K562 (cell line): ENCODE measurements around the gene CLEC1A.

Experiments used
- BHLHE40 ChIP-seq: IDR thresholded peaks from 2 replicates; pipeline ENCODE4 v1.6.1; 2011; ENCODE audit warnings: low read length, improper control_type of control experiment
- CTCF ChIP-seq, 3 experiments: IDR thresholded peaks in 2 of 3; conservative IDR thresholded peaks in 1 of 3; 2 replicates each; pipeline ENCODE4 v1.5.1; 2011 to 2012; ENCODE audit warnings: low read length in 3 of 3, mild to moderate bottlenecking in 3 of 3, control low read depth in 2 of 3, improper control_type of control experiment in 1 of 3, inconsistent platforms in 1 of 3, low read depth in 1 of 3, mixed read lengths in 1 of 3, moderate library complexity in 1 of 3; ENCODE audit not compliant: insufficient read depth in 2 of 3
- NBN ChIP-seq: fragments of 450-650 bp; IDR thresholded peaks from 2 replicates; pipeline ENCODE4 v1.6.1; 2016; ENCODE audit warnings: low read depth, mild to moderate bottlenecking
- POLR2AphosphoS5 ChIP-seq: IDR thresholded peaks from 2 replicates; pipeline ENCODE4 v1.6.1; 2011; ENCODE audit warnings: mild to moderate bottlenecking, low read depth, low read length, moderate library complexity; ENCODE audit not compliant: control insufficient read depth, insufficient read depth
- RAD21 ChIP-seq, 2 experiments: fragments of 250-450 bp in 1 of 2; fragments of 450-650 bp in 1 of 2; sonication (Bioruptor Pico) in 1 of 2; formaldehyde crosslinking in 1 of 2; IDR thresholded peaks in 1 of 2; conservative IDR thresholded peaks in 1 of 2; 2 replicates each; pipeline versions ENCODE4 v1.4.0 to v1.8.0; 2020 to 2022; ENCODE audit warnings: mild to moderate bottlenecking in 2 of 2, moderate library complexity in 1 of 2
- SMARCC2 ChIP-seq: fragments of 450-650 bp; IDR thresholded peaks from 2 replicates; pipeline ENCODE4 v1.6.1; 2017; ENCODE audit warnings: antibody characterized with exemption, moderate library complexity, mild to moderate bottlenecking, low read depth

GRCh38 chr12:10058387-10058786 is 40.4 kb downstream of the CLEC1A start:
- TF ChIP-seq BHLHE40: no peak
- no peak for TF ChIP-seq RAD21 (CRISPR knock-in tag; conservative IDR thresholded peaks at IDR 0.05 in 1 of 2, IDR thresholded peaks at IDR 0.05 in 1 of 2)
- no peak for TF ChIP-seq SMARCC2
- TF ChIP-seq CTCF (IDR thresholded peaks at IDR 0.05 in 2 of 3, conservative IDR thresholded peaks at IDR 0.05 in 1 of 3; ENCODE audit: insufficient read depth in 2 of 3, low read depth in 1 of 3, low read length in 3 of 3): no peak
- TF ChIP-seq NBN: no peak
- TF ChIP-seq POLR2AphosphoS5: no peak
